ENCODE results near the gene RANBP9. TPM values are rescaled to one million over a fixed set of nuclear protein-coding genes. Genes with fewer than 3 reads are reported as not detected.

RANBP9 gene
- total and polyA plus RNA-seq, 2 experiments from 2014 or later: 12.1 to 31.8 TPM

- no peaks in the 10 kb centered on the region for H3K9me2 ChIP-seq (ENCODE audit: insufficient read depth)
- Mint-ChIP-seq H3K36me3 (ENCODE audit: low read depth) (peaks cover 64% of the 10 kb centered on the region), H3K27me3 (ENCODE audit: insufficient read depth, low read depth, poor library complexity) (peaks cover 10% of the 10 kb centered on the region), H3K4me3 (peak overlapping the region; percentile 100), H3K27ac (no peak overlapping the region), H3K4me1 (peaks cover 24% of the 10 kb centered on the region), H3K9me3 (peaks cover 3% of the 10 kb centered on the region; the same call in 2 of the 3 replicates)
- peaks cover 3% of the 10 kb centered on the region for H3F3A ChIP-seq (replicated peaks; ENCODE audit: low read depth)
- H3K4me2 ChIP-seq: no peak overlapping the region
- H3K4me3 ChIP-seq: peak overlapping the region; percentile 99; the same call in 1 of the 2 replicates
- peaks cover 9% of the 10 kb centered on the region for H4K20me1 ChIP-seq (replicated peaks; ENCODE audit: insufficient read depth)
- DNase-seq (ENCODE audit: low spot score): no peak
- H3K4me1 ChIP-seq (ENCODE audit: insufficient read depth): peaks cover 14% of the 10 kb centered on the region
- H2AFZ ChIP-seq: no peak overlapping the region
- H3K27me3 ChIP-seq (ENCODE audit: insufficient read depth): no peaks in the 10 kb centered on the region
- TF ChIP-seq EZH2phosphoT487 (IDR thresholded peaks at IDR 0.05; ENCODE audit: unreplicated experiment) (no peak), JUNB (IDR thresholded peaks at IDR 0.05; ENCODE audit: unreplicated experiment) (no peak), CTCF (conservative IDR thresholded peaks at IDR 0.05; ENCODE audit: low read depth in 2 of 2) (no peak), ZNF462 (CRISPR knock-in tag; IDR thresholded peaks at IDR 0.05) (no peak), ZNF331 (CRISPR knock-in tag; IDR thresholded peaks at IDR 0.05; ENCODE audit: low read depth) (no peak), REST (IDR thresholded peaks at IDR 0.05; ENCODE audit: unreplicated experiment) (no peak)
- 0 out of 2 replicates have a peak overlapping the region, but pooled peaks have one; percentile 35 for H3K27ac ChIP-seq (ENCODE audit: low read depth)
- ATAC-seq: no peak
- peaks cover 32% of the 10 kb centered on the region for H3K79me2 ChIP-seq (replicated peaks; ENCODE audit: insufficient read depth)
- H3K36me3 ChIP-seq (ENCODE audit: insufficient read depth): peaks cover 43% of the 10 kb centered on the region
These were observed 94.6 kb downstream of the RANBP9 start for GRCh38 chr6:13617066-13617465.
